ENCODE results near the gene NSMF. TPM values are rescaled to one million over a fixed set of nuclear protein-coding genes. Genes with fewer than 3 reads are reported as not detected.
A peak's percentile ranks its signal among the peaks of the same experiment; 100 is the strongest.

Gene NSMF
- total RNA-seq, 2 experiments from 2014 or later, result 57.6 to 60.3 TPM

DNA sequence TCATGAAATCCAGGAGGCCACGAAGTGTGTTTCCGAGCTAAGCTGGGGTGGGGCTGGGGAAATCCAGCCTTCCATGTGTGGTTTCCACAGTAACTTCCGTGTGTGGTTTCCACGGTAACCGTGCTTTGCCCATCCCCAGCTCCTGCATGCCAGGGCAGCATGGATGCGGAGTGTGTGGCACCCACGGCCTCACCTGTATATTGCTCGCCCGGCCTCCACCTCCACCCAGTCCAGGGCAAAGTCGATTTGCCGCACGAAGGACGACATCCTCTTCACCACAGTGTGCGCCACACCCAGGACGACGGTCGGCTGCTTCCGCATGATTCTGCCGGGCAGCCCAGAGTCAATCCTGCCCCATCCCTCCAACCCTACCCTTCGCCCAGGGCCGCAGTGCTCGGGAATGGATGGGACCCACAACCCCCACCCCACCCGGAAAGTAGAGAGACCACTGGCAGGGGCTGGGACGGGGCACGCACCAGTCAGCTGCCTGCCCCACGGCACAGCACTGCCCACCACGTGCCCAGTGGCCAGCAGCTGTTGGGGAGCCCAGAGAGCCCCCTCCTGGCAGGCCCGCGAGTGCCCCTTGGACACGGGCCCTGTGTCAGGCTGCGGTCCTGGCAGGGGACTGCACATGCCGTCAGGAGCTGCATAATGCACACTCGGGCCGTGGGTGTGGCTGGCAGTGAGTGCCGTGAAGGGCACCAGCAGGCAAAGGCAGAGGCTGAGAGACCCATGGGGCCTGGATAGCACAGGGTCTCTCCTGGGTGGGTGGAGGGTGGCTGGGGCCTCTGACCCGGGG lies 39.0 kb upstream of the NSMF start:
- Mint-ChIP-seq H3K27me3 (peaks cover under 1% of the 10 kb centered on the region), H3K4me3 (no peak overlapping the region), H3K9me3 (no peaks in the 10 kb centered on the region), H3K27ac (no peak overlapping the region), H3K36me3 (ENCODE audit: low read depth) (no peaks in the 10 kb centered on the region), H3K4me1 (peaks cover 6% of the 10 kb centered on the region)
- ChIA-PET CTCF (no interaction called here), POLR2A (no interaction called here)
- no peak for DNase-seq

DNA sequence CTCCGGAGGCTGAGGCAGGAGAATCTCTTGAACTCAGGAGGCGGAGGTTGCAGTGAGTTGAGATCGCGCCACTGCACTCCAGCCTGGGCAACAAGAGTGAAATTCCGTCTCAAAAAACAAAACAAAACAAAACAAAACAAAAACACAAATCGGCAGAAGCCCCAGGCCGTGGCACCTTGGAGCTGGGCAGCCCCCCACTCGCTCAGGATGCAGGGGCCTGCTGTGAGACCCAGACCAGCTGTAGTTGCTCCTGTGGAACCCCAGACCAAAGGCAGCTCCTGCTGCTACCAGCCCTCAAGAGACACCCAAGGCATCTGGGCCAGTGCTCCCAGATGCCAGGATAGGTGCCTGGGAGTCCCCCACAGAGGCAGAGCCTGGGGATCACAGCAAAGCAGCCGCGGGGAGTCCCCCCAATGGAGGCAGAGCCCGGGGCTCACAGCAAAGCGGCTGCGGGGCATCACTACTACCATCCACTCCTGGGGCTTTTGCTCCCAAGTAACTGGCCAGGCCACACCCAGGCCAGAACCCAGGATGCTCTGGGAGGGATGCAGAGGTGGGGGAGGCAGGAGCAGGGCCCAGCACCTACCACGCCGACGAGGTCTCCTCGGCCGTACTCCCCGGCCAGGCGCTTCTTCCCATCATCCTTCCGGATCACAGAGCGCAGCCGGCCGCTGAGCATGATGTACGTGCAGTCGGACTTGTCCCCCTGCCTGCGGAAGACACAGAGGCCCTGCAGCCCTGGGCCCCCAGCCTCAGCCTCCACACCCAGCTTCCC lies 37.7 kb upstream of the NSMF start:
- Mint-ChIP-seq H3K27ac (no peak overlapping the region), H3K9me3 (no peaks in the 10 kb centered on the region), H3K36me3 (ENCODE audit: low read depth) (no peaks in the 10 kb centered on the region), H3K4me1 (peaks cover 10% of the 10 kb centered on the region), H3K4me3 (no peak overlapping the region), H3K27me3 (no peaks in the 10 kb centered on the region)
- no peak for DNase-seq
- CTCF ChIA-PET, result interaction anchor here (0.6 to 1.0 kb wide), 4 partner anchors 15 to 224 kb away, joined by 3 to 6 read pairs (median 4); partner anchors contain the start of genes EXD3 and NOXA1
- POLR2A ChIA-PET, result no interaction called here

- Mint-ChIP-seq H3K36me3 (ENCODE audit: low read depth) (no peaks in the 10 kb centered on the region), H3K9me3 (no peaks in the 10 kb centered on the region), H3K27me3 (no peaks in the 10 kb centered on the region), H3K27ac (no peak overlapping the region), H3K4me1 (peaks cover 25% of the 10 kb centered on the region), H3K4me3 (no peak overlapping the region)
- POLR2A ChIA-PET, result no interaction called here
- no peak for DNase-seq
- CTCF ChIA-PET, result interaction anchor here (0.7 to 0.8 kb wide), 2 partner anchors 70 to 94 kb away, joined by 3 to 5 read pairs; no protein-coding TSS in a partner anchor
Measured at GRCh38 chr9:137494550-137495351, 35.6 kb upstream of the NSMF start.

GRCh38 chr9:137494104-137494544 lies 35.0 kb upstream of the NSMF start:
- no peak for DNase-seq
- H3K27me3 Mint-ChIP-seq, result no peaks in the 10 kb centered on the region
- peaks cover 25% of the 10 kb centered on the region for H3K4me1 Mint-ChIP-seq
- peak overlapping the region; percentile 81 for H3K27ac Mint-ChIP-seq
- no peak overlapping the region for H3K4me3 Mint-ChIP-seq
- ChIA-PET CTCF (interaction anchor here (0.7 kb wide), 1 partner anchor 94 kb away, joined by 3 read pairs; no protein-coding TSS in a partner anchor), POLR2A (no interaction called here)
- H3K36me3 Mint-ChIP-seq (ENCODE audit: low read depth), result no peaks in the 10 kb centered on the region
- no peaks in the 10 kb centered on the region for H3K9me3 Mint-ChIP-seq

DNA sequence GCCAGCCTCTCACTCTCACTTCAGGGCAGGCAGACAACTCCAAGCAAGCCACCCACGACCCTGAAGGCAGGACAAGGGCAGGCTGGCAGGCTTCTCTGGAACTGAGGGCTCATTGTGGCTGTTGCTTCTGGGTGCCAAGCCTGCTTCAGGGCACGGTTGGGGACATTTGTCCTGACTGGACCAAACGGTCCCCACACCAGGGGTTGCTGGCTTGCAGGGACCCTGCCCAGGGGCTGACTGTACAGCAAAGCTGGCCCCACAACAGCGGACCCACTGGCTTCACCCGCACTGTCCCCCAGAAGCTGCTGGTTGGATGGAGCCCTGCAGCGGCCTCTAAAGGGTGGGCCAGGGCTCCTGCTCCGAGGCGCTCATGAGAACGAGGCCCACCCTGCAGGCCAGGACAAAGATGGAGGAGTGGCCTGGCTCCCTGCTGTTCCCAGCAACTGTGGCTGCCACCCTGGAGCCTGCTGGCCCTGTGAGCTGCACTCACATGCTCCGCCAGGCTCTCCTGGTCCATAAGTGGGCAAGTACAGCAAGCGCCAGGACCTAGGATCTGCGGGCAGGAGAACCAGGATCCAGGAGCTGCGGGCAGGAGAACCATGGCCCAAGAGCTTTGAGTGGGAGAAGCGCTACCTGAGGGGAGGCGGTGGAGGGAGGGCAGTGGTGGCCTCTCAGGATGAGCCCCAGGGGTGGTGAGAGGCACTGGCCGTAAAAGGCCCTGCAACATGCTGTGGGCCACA lies 34.4 kb upstream of the NSMF start:
- H3K27me3 Mint-ChIP-seq, result no peaks in the 10 kb centered on the region
- peaks cover 25% of the 10 kb centered on the region for H3K4me1 Mint-ChIP-seq
- ChIA-PET CTCF (no interaction called here), POLR2A (no interaction called here)
- no peak overlapping the region for H3K4me3 Mint-ChIP-seq
- no peak for DNase-seq
- H3K9me3 Mint-ChIP-seq, result no peaks in the 10 kb centered on the region
- no peak overlapping the region for H3K27ac Mint-ChIP-seq
- H3K36me3 Mint-ChIP-seq (ENCODE audit: low read depth), result no peaks in the 10 kb centered on the region

DNA sequence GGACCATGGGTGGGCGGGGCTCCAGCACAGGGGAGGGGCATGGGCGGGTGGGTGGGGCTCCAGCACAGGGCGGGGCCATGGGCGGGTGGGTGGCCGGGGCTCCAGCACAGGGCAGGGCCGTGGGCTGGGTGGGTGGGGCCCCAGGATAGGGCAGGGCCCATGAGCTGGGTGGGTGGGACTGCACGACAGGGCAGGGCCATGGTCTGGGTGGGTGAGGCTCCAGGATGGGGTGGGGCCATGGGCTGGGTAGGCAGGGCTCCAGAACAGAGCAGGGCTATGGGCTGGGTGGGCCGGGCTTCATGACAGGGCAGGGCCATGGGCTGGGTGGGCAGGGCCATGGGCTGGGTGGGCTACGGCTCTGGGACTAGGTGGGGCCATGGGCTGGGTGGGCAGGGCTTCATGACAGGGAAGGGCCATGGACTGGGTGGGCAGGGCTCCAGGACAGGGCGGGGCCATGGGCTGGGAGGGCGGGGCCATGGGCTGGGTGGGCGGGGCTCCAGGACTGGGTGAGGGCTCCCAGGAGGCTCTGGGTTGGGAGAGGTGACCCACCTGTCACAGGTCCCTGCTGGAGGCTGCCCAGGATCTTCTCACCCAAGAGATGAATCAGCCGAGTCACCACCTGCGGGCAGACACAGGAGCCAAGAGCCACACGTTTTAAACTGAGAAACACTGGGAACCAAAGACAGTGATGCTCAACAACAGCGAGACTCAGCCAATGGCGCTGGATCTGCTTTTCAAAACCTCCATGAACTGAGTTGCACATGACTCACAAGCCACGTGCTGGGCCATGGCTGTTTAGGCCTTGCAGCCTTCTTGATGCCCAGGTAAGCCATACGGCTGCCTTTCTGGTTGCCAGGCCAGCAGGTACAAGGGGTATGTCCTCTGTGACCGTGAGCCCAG lies 33.6 kb upstream of the NSMF start:
- Mint-ChIP-seq H3K36me3 (ENCODE audit: low read depth) (no peaks in the 10 kb centered on the region), H3K27ac (no peak overlapping the region), H3K4me3 (no peak overlapping the region), H3K9me3 (no peaks in the 10 kb centered on the region), H3K27me3 (no peaks in the 10 kb centered on the region), H3K4me1 (peaks cover 25% of the 10 kb centered on the region)
- ChIA-PET CTCF (interaction anchor here (1.5 kb wide), 1 partner anchor 59 kb away, joined by 3 read pairs; the partner anchor contains the start of gene MRPL41), POLR2A (no interaction called here)
- peak; percentile 22 for DNase-seq

DNA sequence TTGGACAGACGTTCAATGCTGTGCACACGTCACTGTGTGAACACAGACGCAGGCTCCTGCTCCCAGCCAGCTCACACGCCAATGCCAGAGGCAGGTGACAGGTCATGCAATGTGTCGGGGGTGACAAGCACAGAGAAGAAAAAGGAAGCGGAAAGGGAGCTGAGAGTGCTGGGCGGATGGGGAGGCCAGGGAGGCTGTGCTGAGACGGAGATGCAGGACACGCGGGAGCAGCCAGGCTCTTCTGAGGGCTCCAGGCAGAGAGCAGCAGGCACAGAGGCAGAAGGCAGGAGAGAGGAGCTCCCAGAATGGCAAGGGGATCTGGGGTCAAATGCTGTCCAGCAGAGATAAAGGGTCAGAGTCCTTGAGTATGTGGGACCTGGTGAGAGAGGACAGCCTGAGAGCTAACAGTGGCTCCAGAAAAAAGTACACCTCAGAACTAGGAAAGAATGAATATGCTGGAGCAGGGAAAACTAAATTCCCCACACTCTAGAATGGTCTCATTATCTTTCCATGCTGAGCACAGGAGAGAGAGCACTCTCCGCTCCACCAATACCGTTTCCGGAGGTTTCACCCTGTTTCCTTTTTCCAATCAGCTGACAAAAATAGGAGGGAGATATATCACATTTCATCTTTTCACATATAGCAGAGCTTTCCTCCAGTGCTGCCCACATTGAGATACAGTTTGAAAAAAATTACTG lies 32.8 kb upstream of the NSMF start:
- POLR2A ChIA-PET, result no interaction called here
- CTCF ChIA-PET, result interaction anchor here (1.5 to 2.4 kb wide), 2 partner anchors 29 to 60 kb away, joined by 3 to 6 read pairs; partner anchors contain the start of gene MRPL41
- Mint-ChIP-seq H3K27me3 (no peaks in the 10 kb centered on the region), H3K4me3 (no peak overlapping the region), H3K36me3 (ENCODE audit: low read depth) (no peaks in the 10 kb centered on the region), H3K4me1 (peaks cover 25% of the 10 kb centered on the region), H3K27ac (peak overlapping the region; percentile 17), H3K9me3 (no peaks in the 10 kb centered on the region)
- DNase-seq, result no peak

DNA sequence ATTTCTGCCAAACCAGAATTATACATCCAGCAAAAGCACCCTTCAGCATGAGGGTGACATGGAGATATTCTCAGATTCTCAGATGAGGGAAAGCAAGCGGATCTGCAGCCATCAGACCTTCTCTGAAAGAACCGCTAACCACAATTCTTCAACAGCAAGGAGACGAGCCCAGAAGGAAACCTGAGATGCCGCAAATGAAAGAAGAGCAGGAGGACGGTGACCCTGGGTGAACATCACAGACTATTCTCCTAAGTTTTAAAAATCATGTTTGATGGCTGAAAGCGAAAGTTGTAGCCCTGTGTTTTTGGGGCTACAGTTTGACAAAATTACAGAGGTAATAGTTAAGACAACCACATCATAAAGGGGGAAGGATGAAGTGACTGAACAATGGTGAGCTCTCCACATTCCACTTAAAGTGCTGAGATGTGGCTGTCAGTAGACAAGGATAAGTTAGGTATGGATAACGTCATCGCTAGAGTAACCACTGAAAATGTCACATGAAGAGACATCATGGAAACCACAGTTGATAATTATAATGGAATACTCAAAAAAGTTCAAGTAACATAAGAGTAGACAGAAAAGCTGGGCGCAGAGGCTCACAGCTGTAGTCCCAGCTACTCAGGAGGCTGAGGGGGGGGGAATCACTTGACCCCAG lies 31.5 kb upstream of the NSMF start:
- no peak for DNase-seq
- no peaks in the 10 kb centered on the region for H3K36me3 Mint-ChIP-seq (ENCODE audit: low read depth)
- no peaks in the 10 kb centered on the region for H3K9me3 Mint-ChIP-seq
- POLR2A ChIA-PET, result interaction anchor here (0.6 kb wide), 2 partner anchors 9 to 44 kb away, joined by 3 read pairs; no protein-coding TSS in a partner anchor
- no peaks in the 10 kb centered on the region for H3K27me3 Mint-ChIP-seq
- CTCF ChIA-PET, result interaction anchor here (2.4 kb wide), 1 partner anchor 27 kb away, joined by 6 read pairs; no protein-coding TSS in a partner anchor
- H3K4me1 Mint-ChIP-seq, result peaks cover 25% of the 10 kb centered on the region
- peak overlapping the region; percentile 46 for H3K27ac Mint-ChIP-seq
- no peak overlapping the region for H3K4me3 Mint-ChIP-seq

GRCh38 chr9:137488906-137489305 lies 29.8 kb upstream of the NSMF start:
- CTCF ChIA-PET, result no interaction called here
- H3K27me3 Mint-ChIP-seq, result no peaks in the 10 kb centered on the region
- POLR2A ChIA-PET, result no interaction called here
- H3K9me3 Mint-ChIP-seq, result no peaks in the 10 kb centered on the region
- peaks cover 23% of the 10 kb centered on the region for H3K4me1 Mint-ChIP-seq
- H3K36me3 Mint-ChIP-seq (ENCODE audit: low read depth), result no peaks in the 10 kb centered on the region
- DNase-seq, result no peak
- no peak overlapping the region for H3K4me3 Mint-ChIP-seq
- H3K27ac Mint-ChIP-seq, result no peak overlapping the region

- no peak overlapping the region for H3K4me3 Mint-ChIP-seq
- no peak for DNase-seq
- ChIA-PET POLR2A (no interaction called here), CTCF (no interaction called here)
- no peaks in the 10 kb centered on the region for H3K9me3 Mint-ChIP-seq
- H3K36me3 Mint-ChIP-seq (ENCODE audit: low read depth), result no peaks in the 10 kb centered on the region
- peaks cover 24% of the 10 kb centered on the region for H3K4me1 Mint-ChIP-seq
- no peaks in the 10 kb centered on the region for H3K27me3 Mint-ChIP-seq
- no peak overlapping the region for H3K27ac Mint-ChIP-seq
Measured at GRCh38 chr9:137488327-137488653, 29.2 kb upstream of the NSMF start.
